Ectodermal cell (in vitro differentiated cells): ENCODE measurements around the gene EPS8L3.

ENCODE experiments used
- H3K27ac ChIP-seq: 2 replicates; pipeline ENCODE4 v1.7.0; 2013; ENCODE audit warnings: mild to moderate bottlenecking, low read depth, low read length; ENCODE audit not compliant: insufficient read depth, poor library complexity, severe bottlenecking
- H3K27me3 ChIP-seq: 2 replicates; pipeline ENCODE4 v1.7.0; 2013; ENCODE audit warnings: mild to moderate bottlenecking, low read length; ENCODE audit not compliant: insufficient read depth, control insufficient read depth, poor library complexity, severe bottlenecking
- H3K36me3 ChIP-seq: one replicate; pipeline ENCODE4 v1.7.0; 2013; ENCODE audit warnings: low read length; ENCODE audit not compliant: control insufficient read depth, insufficient read depth
- H3K4me1 ChIP-seq: one replicate; pipeline ENCODE4 v1.7.0; 2013; ENCODE audit warnings: low read length; ENCODE audit not compliant: control insufficient read depth, insufficient read depth
- H3K4me3 ChIP-seq: 2 replicates; pipeline ENCODE4 v1.7.0; 2013; ENCODE audit warnings: low read depth, low read length, control low read depth; ENCODE audit not compliant: insufficient read depth
- H3K9me3 ChIP-seq: 2 replicates; pipeline ENCODE4 v1.7.0; 2013; ENCODE audit warnings: mild to moderate bottlenecking, low read length, moderate library complexity; ENCODE audit not compliant: control insufficient read depth
- WGBS, 2 experiments: methylation state at CpG; one replicate each; pipeline ENCODE4 v1.1.7; 2013; ENCODE audit warnings: missing lambda C conversion rate in 2 of 2; 5-methylcytosine and 5-hydroxymethylcytosine counted together

Gene EPS8L3

GRCh38 chr1:109777436-109777835, 13.7 kb upstream of the EPS8L3 start:
- no peaks in the 10 kb centered on the region for H3K9me3 ChIP-seq
- H3K36me3 ChIP-seq: no peaks in the 10 kb centered on the region
- WGBS, 2 experiments: 92 to 95% methylated on average over 7 of the region's 7 CpGs

GRCh38 chr1:109776911-109777310, 13.2 kb upstream of the EPS8L3 start:
- Histone ChIP-seq H3K27me3 (no peaks in the 10 kb centered on the region), H3K27ac (no peak overlapping the region), H3K36me3 (no peaks in the 10 kb centered on the region), H3K4me1 (no peaks in the 10 kb centered on the region), H3K4me3 (no peak overlapping the region), H3K9me3 (no peaks in the 10 kb centered on the region)
- WGBS, 2 experiments: 26% methylated on average over 4 of the region's 4 CpGs

More at GRCh38 chr1:109777436-109777835, 13.7 kb upstream of the EPS8L3 start:
- Histone ChIP-seq H3K4me1 (no peaks in the 10 kb centered on the region), H3K4me3 (no peak overlapping the region), H3K27ac (no peak overlapping the region), H3K27me3 (no peaks in the 10 kb centered on the region)

- H3K4me3 ChIP-seq: no peak overlapping the region
- no peak overlapping the region for H3K27ac ChIP-seq
- no peaks in the 10 kb centered on the region for H3K27me3 ChIP-seq
- WGBS, 2 experiments: 78 to 86% methylated on average over 6 of the region's 6 CpGs
- no peaks in the 10 kb centered on the region for H3K9me3 ChIP-seq
- no peaks in the 10 kb centered on the region for H3K36me3 ChIP-seq
- no peaks in the 10 kb centered on the region for H3K4me1 ChIP-seq
These were observed 12.6 kb upstream of the EPS8L3 start for GRCh38 chr1:109776206-109776835.

- no peaks in the 10 kb centered on the region for H3K9me3 ChIP-seq
- no peak overlapping the region for H3K27ac ChIP-seq
- no peaks in the 10 kb centered on the region for H3K27me3 ChIP-seq
- H3K4me1 ChIP-seq: no peaks in the 10 kb centered on the region
- 78 to 87% methylated on average over 1 of the region's 1 CpG for WGBS, 2 experiments
- no peak overlapping the region for H3K4me3 ChIP-seq
- H3K36me3 ChIP-seq: no peaks in the 10 kb centered on the region
These were observed 11.7 kb upstream of the EPS8L3 start for GRCh38 chr1:109775398-109775797.

GRCh38 chr1:109773900-109774485, 10.3 kb upstream of the EPS8L3 start:
- H3K27me3 ChIP-seq: no peaks in the 10 kb centered on the region
- 65 to 70% methylated on average over 6 of the region's 6 CpGs for WGBS, 2 experiments
- H3K4me3 ChIP-seq: no peak overlapping the region
- H3K27ac ChIP-seq: no peak overlapping the region
- no peaks in the 10 kb centered on the region for H3K36me3 ChIP-seq
- H3K4me1 ChIP-seq: no peaks in the 10 kb centered on the region
- H3K9me3 ChIP-seq: no peaks in the 10 kb centered on the region

- no peak overlapping the region for H3K4me3 ChIP-seq
- H3K9me3 ChIP-seq: no peaks in the 10 kb centered on the region
- H3K27ac ChIP-seq: no peak overlapping the region
- H3K4me1 ChIP-seq: no peaks in the 10 kb centered on the region
- WGBS, 2 experiments: 52 to 53% methylated on average over 17 of the region's 17 CpGs
- no peaks in the 10 kb centered on the region for H3K36me3 ChIP-seq
- H3K27me3 ChIP-seq: no peaks in the 10 kb centered on the region
These were observed 9.6 kb upstream of the EPS8L3 start for GRCh38 chr1:109773203-109773899.

- 93% methylated on average over 6 of the region's 6 CpGs for WGBS, 2 experiments
- no peaks in the 10 kb centered on the region for H3K4me1 ChIP-seq
- no peak overlapping the region for H3K27ac ChIP-seq
- no peak overlapping the region for H3K4me3 ChIP-seq
- no peaks in the 10 kb centered on the region for H3K36me3 ChIP-seq
- no peaks in the 10 kb centered on the region for H3K27me3 ChIP-seq
- H3K9me3 ChIP-seq: no peaks in the 10 kb centered on the region
These were observed 9.0 kb upstream of the EPS8L3 start for GRCh38 chr1:109772658-109773202.

- H3K4me3 ChIP-seq: no peak overlapping the region
- H3K4me1 ChIP-seq: no peaks in the 10 kb centered on the region
- no peaks in the 10 kb centered on the region for H3K36me3 ChIP-seq
- H3K9me3 ChIP-seq: no peaks in the 10 kb centered on the region
- H3K27ac ChIP-seq: no peak overlapping the region
- no peaks in the 10 kb centered on the region for H3K27me3 ChIP-seq
- WGBS, 2 experiments: 90 to 91% methylated on average over 10 of the region's 10 CpGs
These were observed 8.3 kb upstream of the EPS8L3 start for GRCh38 chr1:109771712-109772657.

GRCh38 chr1:109770331-109771095, 6.8 kb upstream of the EPS8L3 start:
- Histone ChIP-seq H3K27ac (no peak overlapping the region), H3K4me3 (no peak overlapping the region), H3K9me3 (no peaks in the 10 kb centered on the region), H3K36me3 (no peaks in the 10 kb centered on the region), H3K27me3 (no peaks in the 10 kb centered on the region), H3K4me1 (no peaks in the 10 kb centered on the region)
- 77 to 84% methylated on average over 11 of the region's 11 CpGs for WGBS, 2 experiments
